Ishikawa (cell line): ENCODE results near the gene LEMD1.

Experiments used
- CEBPB ChIP-seq: IDR thresholded peaks from 2 replicates; pipeline ENCODE4 v1.6.1; 2012
- MAX ChIP-seq: IDR thresholded peaks from 2 replicates; pipeline ENCODE4 v1.6.1; 2012
- RAD21 ChIP-seq: IDR thresholded peaks from 2 replicates; pipeline ENCODE4 v1.6.1; 2012; ENCODE audit warnings: low read depth
- REST ChIP-seq: IDR thresholded peaks from 2 replicates; pipeline ENCODE4 v1.6.1; 2012; ENCODE audit warnings: low read depth, mild to moderate bottlenecking
- TAF1 ChIP-seq: IDR thresholded peaks from 2 replicates; pipeline ENCODE4 v1.6.1; 2012; ENCODE audit warnings: low read depth, mild to moderate bottlenecking
- TEAD4 ChIP-seq: IDR thresholded peaks from 2 replicates; pipeline ENCODE4 v1.6.1; 2012
- USF1 ChIP-seq: IDR thresholded peaks from 2 replicates; pipeline ENCODE4 v1.6.1; 2012
- YY1 ChIP-seq: IDR thresholded peaks from 2 replicates; pipeline ENCODE4 v1.6.1; 2012; ENCODE audit warnings: low read depth

GRCh38 chr1:205432116-205432515 lies 10.3 kb upstream of the LEMD1 start:
- TF ChIP-seq YY1: no peak
- TF ChIP-seq MAX: no peak
- no peak for TF ChIP-seq TEAD4
- no peak for TF ChIP-seq TAF1
- TF ChIP-seq USF1: no peak
- TF ChIP-seq REST: no peak
- TF ChIP-seq RAD21: no peak
- TF ChIP-seq CEBPB: no peak
